Embryonic facial prominence (tissue), 1 donor: ENCODE data around the gene PPP1R13B.

ENCODE experiments used
- DNase-seq: peaks from one replicate; pipeline ENCODE4 v3.0.0-alpha.2; 2016; ENCODE audit errors: extremely low spot score

Gene PPP1R13B

DNA sequence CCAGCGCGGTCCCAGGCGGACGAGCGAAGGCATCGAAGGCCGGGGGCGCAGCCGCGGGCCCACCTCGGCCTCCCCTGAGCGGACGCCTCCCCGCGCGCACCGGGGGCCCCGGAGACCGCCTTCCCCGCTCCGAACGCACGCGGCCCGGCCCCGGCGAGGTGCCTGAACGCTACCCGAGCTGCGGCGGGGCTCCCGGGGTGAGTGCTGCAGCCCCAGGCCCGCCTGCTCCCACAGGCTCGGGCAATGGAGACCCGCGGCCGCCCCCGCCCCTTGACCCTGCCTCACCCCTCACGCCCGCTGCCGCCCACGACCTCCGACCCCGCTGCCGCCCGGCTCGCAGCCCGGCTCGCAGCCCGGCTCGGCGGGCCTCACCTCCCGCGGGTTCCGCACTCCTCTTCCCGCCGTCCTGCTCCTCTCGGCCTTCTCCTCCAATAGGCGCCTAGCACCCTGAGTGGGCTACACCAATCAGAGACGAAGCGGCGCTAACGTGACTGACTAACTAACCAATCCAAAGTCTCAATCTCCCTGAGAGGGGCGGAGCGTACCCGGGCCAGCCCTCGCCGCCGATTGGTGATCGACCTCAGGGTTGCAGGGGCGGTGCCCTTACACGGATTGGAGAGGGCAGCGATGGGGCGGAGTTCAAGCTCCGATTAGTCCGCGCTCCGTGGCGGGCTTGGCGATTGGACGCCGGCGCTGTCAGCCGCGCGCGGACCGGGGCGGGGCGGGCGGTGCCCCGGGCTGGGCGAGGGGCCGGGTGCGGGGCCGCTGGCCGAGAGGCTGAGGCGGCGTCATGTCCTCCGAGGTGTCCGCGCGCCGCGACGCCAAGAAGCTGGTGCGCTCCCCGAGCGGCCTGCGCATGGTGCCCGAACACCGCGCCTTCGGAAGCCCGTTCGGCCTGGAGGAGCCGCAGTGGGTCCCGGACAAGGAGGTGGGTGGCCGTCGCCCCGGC, 132.0 kb downstream of the PPP1R13B start, which contains the start of the genes XRCC3 and ZFYVE21:
TSS of gene XRCC3 (minus strand) at position 400 of the 949 bp plus-strand sequence. CDS start 4,364 bp downstream, outside the sequence.
TSS of gene ZFYVE21 (plus strand) at position 759 of the 949 bp plus-strand sequence. CDS start at position 791, 32 bp downstream.
- DNase-seq = peak; percentile 99

DNA sequence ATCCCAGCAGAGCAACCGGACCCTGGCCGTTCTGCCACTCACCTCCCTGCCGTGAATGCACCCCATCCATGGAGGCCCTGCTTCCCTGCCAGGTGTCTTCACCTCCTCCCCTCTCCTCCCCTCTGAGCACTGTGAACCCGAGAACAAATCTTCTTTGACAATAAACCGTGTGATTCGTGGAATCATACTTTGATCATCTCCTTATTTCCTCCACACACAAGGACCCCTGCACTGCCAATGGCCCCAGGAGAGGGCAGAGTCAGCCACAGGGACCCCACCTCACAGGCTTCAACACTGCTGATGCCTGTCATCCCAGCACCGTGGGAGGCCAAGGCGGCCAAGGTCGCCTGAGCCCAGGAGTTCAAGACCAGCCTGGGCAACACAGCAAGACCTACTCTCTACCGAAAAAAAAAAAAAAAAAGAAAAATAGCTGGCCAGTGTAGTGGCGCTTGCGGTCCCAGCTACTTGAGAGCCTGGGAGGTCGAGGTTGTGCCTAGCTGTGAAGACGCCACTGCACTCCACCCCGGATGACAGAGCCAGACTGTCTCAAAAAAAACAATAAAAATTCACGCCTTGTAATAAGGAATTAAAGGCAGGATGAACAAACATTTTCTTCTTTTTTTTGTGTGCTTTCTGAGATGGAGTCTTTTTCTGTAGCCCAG, 133.2 kb downstream of the PPP1R13B start:
- DNase-seq = no peak

DNA sequence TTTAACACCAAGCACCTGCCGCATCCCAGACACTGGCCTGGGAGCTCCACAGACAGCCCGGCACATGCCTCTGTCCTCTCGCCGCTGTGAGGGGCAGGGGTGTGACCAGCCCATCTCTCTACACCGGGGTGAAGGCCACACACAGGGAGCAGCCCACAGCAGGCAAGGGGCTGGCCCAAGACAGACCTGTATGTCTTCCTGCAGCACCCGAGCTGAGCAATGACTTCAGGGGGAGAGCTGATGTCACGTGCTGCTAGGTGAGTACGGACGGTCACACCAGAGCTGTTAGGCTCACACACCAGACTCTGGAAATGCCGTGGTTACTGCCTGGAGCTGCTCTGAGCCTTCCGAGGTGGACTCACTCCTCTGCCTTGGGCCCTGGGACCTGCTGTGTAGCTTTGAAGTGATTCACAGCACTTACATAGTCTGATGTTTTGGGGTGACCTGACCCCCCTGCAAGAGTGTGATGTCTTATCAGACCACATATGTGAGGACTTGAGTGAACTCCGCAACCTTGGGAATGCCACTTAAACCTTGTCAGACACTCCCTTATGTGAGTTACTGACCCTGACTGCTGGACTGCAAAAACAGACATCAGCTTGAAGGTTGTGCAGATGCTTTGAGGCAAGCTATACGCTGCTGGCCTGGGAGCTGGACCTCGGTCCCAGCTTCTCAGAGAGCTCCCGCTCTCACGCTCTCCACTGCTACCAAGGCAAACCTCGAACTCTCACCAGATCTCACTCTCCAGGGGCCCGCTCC, 133.9 kb downstream of the PPP1R13B start:
- no peak for DNase-seq

DNA sequence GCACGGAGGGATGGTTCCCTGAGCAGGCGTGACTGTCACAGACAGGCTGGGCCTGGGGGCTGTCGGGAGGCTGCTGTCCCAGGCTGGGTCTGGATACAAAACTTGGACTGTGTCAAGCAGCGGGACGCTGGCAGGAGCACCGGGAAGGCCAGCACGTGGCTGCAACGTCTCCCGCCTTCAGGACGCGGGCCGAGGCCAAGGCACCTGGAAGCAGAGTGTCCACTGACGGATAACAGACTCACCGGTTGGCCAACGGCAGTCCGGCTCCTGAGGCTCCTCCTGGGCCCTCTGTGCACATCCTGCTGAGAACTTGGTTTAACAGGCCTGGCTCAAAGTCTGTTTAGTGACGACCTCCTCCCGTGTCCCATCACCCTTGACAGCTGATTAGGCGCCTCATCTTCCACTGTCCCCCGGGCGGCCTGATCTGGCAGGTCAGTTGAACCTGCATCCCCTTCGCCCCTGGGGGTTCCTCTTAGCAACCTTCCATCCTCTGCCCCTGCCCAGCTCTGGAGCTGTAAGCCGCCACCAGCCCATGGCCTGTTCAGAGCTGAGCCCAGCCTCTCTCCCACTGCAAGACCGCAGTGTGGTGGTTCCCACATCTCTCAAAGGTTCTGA, 134.6 kb downstream of the PPP1R13B start:
- DNase-seq = no peak

DNA sequence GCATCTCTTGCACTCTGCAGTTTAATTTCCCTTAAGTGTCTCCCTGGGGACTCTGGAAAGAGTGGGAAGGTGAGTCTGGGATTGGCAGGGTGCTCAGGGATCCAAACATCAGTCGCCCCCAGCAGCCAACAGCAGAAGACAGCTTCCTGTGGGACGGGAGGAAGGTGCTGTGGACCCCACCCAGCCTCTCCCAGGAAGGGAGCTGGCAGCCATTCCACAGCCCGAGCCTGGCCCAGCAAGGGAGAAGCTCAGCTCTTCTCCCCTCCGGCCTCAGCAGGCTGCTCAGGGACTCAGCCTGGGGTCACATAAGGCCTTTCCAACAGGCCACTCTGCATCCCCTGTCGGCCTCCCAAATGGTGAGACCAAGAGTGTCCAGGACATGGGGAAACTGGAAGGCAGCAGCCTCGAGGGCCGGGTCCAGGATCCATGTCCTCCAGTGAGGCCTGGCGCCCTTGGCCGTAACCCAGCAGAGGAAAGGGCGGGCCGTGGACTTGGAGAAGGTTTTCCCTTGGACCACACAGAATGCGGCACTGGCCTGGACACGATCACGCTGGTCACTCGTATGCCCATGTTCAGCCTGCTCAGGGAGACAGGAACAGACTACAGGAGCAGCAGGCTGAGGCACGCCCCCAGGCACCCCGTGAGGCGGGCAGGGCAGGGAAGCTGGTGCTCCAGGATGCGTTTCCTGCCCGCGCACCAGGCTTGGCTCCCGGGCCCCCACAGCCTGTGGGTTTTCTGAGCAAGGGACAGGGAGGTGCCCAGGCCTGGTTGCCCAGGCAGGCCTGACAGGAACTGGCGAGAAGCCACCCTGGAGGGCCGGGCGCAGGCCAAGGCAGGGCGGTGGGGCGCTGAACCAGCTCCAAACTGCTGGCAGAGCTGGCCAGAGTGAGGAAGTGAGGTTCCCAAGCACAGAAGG, 135.6 kb downstream of the PPP1R13B start:
- no peak for DNase-seq

DNA sequence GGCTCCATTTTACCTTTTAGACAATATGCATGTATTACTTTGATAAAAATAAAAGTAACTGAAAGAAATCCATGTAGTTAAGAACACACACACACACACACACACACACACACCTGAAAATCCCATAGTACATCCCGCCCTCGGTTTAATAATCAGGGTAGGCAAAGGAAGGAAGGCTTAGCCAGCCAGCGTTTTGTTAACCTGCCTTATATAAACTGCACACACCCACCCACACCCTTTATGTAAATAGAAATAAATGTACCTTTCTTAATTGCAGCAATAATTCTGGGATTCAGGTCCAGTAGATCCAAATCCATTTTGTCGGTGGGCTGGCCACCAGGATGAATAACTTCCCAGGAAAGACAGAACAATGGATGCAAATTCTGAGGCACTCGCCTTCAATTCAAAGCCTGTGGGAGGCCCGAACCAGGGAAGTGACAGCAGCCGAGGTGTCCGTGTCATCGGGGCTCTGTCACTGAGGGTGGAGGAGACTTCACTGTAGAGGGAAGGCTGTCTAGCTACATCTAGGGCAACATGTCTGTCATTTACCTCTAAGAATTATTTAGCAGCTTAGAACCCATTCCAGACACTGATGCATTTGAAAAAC, 136.5 kb downstream of the PPP1R13B start:
- no peak for DNase-seq

DNA sequence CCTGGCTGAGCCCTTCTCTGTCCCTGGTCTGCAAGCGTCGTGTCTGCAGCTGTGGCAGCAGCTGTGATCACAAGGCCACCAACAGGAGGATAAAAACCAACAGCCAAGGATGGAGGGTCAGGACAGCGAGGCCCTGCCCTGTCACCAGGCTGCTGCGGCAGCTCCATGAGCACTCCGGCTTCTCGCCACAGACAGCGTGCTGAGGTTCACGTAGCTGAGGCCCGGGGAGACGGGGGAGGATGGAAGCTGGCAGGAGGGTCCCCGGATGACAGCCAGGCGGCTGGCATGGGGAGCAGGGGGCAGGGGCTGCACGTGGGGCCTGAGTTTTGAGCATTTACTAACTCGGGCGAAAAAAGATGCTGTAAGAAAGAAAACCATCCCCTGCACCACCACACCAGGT, 137.6 kb downstream of the PPP1R13B start:
- no peak for DNase-seq

DNA sequence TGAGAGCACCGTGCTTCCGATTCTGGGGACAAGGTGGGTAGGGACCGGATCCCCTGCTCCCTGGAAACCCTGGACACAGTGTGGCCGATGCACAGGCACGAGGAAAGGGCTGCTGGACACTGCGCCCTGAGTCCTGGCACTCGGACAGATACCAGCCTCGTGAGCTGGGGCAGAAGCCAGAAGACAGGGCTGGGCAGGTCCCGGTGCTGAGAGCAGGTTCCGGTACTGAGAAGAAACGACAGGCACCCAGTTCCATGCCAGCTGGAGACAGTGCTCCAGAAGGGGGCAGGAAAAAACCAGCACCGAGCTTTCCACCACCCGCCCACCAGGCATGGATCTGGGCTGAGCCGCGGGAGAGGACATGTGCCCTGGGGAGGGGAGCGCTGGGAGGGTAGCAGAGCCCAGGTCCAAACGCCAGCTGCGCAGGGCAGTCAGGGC, 138.6 kb downstream of the PPP1R13B start:
- DNase-seq = no peak

DNA sequence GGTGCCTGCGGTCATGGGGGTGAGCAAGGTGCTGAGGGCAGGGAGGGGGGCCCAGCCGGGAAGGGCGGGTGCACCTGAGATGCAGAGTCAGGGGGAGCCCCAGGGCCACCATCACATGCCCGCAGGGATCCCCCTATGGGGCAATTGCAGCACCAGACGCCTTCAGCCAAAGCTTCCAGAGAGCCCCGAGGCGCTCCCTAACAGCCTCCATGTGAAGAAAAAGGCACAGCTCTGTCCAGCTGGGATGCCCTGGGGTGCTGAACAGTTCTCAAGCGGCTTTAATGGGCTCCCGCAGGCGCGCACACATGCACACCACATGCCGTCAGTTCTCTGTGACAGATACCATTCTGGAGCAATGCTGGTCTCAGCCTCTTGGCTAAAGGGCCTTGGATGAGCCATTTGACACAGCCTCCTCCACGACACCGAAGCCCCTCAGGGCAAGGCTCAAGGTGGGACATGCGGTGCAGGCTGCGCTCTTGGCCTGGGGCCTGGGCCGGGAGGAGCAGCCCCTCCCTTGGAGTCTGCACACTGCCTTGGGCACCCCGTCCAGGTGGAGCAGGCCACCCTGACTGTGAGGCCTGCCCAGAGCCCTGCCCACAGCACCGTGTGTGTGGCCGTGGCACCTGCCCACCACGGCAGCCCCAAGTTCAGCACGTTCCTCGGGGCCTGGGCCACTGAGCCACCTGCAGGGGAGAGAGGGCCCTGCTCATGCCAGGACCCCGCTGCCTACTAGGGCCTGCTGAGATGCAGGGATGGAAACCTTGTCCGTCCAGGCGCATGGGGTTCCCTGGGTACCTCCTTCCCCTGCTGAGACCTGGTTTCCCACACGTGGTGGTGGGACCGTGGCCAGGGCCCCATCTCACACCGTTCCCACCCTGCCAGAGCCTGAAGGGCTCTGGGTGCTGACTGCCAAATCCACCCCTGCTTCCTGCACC, 139.8 kb downstream of the PPP1R13B start:
- no peak for DNase-seq

DNA sequence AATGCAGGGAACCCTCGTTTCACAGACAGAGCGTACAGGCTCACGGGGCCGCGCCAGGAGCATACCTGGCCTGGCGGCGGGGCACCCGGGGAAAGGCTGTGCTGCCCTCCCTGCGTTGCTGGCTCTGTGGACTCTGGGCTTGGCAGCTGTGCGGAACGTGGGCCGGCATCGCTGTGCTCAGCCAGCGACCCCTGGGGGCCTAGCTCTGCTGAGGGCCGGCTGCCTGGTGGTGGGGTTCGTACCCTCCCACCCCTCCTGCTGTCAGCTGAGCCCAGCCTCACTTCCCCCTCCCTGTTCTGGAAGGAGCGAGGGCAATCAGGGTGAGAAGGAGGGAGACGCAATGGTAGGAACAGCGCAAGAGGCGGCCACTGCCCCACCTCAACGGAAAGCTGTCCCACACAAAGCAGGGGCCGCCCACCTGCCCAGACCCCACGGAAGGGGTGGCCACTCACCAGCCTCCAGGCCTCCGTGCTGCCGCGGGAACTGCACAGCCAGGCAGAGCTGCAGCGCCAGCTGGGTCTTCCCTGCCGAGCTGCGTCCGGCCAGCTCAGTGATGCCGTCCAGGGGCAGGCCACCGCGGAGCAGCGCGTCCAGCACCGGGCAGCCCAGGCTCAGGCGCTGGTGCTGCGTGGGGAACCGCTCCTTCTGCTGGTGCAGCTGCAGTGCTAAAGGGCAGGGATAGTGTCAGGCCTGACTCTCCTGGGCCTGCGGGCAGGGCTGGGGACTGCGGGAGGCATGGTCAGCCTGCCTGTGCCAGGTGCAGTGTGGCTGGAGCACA, 140.6 kb downstream of the PPP1R13B start:
- DNase-seq = no peak

DNA sequence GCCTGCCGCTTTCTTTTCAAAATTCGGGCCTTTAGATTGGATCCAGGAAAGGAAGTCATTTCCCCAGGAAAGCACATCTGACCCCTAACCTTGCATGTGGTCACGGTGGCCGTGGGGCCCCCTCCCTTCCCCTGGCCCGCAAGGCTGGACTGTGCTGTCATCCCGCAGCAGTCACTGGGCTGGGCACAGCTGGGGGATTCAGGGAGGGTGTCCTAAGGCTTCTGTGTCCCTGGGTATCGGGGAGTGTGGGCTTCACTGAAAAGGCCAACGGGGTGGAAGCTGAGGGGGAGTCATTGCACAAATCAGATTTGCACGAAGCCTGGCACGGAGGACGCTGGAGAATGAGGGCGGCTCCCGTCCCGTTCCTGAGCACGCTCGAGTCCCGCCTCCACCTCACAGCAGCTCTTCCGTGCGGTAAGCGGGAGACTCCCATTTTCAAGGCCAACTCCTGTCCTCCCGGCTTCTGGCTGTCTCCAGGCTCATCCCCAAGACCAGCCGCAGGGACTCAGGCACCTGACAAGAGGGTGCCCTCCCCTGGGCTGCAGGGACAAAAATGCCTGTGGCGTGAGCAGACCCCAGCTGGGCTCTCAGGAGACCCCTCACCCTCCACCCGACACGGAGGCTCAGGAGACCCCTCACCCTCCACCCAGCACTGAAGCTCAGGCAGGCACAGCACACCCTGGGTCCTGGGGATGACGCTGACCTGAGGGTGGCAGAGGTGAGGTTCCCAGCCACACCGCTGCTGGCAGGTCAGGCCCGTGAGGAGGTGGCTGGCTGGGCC, 141.7 kb downstream of the PPP1R13B start:
- DNase-seq = no peak

DNA sequence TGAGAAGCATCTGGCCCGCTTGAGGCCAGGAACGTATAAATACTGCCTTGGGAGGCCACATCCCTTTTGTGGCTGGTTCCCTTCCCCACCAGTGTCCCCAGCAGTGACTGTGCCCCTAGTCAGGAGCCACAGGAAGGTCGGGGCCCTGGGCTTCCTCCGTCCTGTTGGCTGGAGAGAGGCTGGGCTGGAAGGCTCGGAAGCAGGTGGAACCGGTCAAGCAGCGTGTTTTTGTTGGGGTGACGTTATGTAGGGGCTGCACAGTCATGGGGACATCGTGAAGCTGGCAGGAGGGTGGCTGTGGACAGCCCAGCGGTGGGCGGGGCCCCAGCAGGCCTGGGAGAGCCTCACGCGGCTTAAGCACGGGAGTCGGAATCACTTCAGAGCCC, 142.3 kb downstream of the PPP1R13B start:
- DNase-seq = no peak

DNA sequence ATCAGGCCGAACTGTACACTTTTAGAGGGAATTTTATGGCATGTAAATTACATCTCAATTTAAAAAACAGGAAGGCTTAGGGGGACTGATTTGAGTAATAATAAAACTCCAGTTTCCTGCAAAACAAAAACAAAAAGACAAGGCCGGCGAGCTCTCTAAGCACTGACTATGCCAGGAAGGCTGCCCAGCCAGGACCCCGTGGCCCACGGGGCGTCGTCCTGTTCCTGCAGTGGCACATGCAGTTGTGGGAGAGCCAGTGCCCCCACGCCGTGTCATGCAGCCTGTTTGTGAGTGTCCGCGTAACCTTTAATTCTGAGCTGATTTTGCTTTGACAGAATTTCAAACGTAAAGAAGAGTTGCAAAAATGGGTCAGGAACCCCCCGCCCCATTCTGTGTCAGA, 142.7 kb downstream of the PPP1R13B start:
- DNase-seq = no peak

DNA sequence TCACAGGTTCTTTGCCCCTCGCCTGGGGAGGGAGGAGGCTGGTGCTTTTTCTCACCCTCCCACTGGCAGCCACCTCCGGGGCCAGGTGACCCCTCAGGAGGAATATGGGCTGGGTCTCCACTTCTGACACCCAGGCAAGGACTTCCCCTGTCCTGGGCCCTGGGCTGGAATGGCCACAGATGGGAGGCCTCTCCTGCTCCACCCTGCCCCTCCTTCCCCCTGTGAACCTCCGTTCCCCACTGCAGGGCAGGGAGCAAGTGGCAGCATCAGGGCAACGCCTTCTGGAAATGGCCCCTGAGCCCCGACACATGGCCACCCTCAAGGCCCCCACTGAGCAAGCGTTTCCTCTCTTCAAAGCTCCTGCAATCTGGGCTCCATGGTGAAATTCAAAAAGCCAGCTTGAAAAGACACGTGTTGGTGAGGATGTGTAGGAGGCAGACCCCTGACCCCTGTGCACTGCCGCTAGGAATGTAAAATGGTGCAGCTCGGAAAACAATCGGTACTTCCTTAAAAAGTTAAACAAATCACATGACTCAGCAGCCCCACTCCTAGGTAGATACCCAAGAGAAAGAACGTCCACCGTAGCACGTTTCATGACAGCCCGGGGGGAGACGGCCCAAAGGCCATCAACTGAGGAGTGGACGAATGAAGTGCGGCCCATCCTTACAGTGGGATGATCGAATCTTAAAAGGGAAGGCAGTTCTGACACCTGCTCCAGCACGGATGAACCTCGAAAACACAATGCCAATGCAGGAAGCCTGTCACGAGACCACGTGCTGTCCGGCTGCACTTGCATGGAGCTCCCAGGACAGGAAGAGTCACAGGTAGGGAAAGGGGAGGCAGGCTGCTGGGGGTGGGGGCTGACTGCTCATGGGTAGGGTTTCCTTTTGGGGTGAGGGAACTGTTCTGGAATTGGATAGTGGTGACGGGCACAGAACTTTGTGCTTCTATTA, 143.7 kb downstream of the PPP1R13B start:
- DNase-seq = no peak

DNA sequence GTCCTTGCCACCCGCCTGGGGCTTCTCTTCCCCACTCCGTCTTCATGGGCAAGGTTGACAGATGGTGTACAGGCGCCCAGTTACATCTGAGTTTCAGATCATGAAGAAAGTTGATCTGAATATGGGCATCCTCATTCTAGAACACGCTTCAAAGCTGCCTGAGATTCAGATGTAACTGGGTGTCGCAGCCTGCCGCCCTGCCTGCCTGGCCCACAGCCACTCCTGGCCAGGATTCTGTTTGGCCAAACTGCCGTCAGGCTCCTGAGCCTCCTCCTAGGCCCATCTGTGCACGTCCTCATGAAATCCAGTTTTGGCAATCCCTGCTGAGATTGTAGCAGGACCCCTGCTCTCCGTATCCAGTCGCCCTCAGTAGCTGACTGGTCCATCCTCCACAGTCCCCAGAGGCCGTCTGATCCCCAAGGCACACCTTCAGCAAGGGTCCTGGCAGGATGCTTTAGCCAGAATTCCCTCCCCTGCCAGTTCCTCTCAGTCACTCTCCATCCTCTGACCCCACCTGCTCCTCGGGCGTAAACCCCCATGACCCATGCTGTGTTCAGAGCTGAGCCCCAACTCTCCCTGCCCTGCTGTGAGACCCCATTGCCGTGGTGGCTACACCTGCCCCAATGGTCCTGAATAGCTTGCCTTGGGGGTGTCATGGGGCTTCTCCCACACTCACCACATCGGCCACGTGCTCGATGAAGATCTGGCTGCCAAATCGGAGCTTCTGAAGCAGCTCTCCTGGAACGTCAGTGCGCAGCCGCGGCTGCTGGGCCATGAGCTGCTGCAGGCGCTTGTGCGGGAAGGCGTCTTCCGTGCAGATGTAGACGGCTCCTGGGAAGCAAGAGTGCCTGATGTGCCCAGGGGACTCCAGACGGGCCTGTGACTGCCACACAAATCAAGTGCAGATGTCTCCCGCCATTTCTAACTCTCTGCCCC, 144.6 kb downstream of the PPP1R13B start:
- no peak for DNase-seq
